NT2/D1 (cell line): ENCODE measurements around the gene DDC.

Experiments
- YY1 ChIP-seq: IDR thresholded peaks from 2 replicates; pipeline ENCODE4 v1.6.1; 2011; ENCODE audit not compliant: insufficient read length, insufficient read depth
- ZNF274 ChIP-seq: IDR thresholded peaks from 2 replicates; pipeline ENCODE4 v1.6.1; 2011; ENCODE audit warnings: mild to moderate bottlenecking, low read depth, low read length

DNA sequence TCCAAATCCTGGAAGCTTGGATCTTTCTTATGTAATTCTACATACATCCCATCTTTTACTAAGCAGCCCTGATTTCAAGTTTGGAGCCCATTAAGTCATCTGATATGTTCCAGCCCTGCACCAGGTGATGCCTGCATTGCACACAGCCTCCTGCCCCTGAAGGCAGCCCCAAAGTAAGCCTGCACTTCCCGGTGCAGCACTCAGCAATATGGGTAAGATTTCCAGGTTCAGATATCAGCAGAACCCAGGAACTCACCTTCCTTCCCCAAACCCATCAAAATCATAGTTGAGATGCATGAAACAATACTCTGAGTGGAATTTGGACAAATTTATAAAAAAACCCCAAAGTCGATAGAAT is 333 bp upstream of the DDC start:
- TF ChIP-seq YY1: no peak
- TF ChIP-seq ZNF274: no peak
